PC-3 (cell line): ENCODE data around the gene ERP44. TPM values are rescaled to one million over a fixed set of nuclear protein-coding genes. Genes with fewer than 3 reads are reported as not detected.
"Not testable (repeated sequence)": the region's sequence is repeated elsewhere in the genome, so short reads cannot be mapped to it uniquely, and the experiment has no call there.

ENCODE experiments used
- ATAC-seq: fragments of 200-7000 bp; cut with Tn5 transposase; 2 replicates; pipeline ENCODE4 v1.9.1; 2020; ENCODE audit warnings: mild to moderate bottlenecking, moderate library complexity
- BruUV-seq: library from RNA; stranded (reverse); fragments of 400-500 nt; replicated peaks from 2 replicates; lab custom pipeline; 2021; lab: Mats Ljungman, UMichigan
- CTCF ChIA-PET: fragments of 300-600 bp; sonication (Branson Sonifier 250); formaldehyde crosslinking; loops from one replicate; lab custom pipeline; 2022; ENCODE audit warnings: antibody characterized with exemption; lab: Charles Lee
- POLR2A ChIA-PET: fragments of 300-600 bp; sonication (Branson Sonifier 250); formaldehyde crosslinking; loops from one replicate; lab custom pipeline; 2022; ENCODE audit warnings: antibody characterized with exemption; ENCODE audit not compliant: unreplicated experiment; lab: Charles Lee
- DNase-seq: peaks from one replicate; pipeline ENCODE4 v3.0.0-alpha.2; 2015
- H2AFZ ChIP-seq: fragments of 300-600 bp; sonication (generic); 2 replicates; pipeline ENCODE4 v1.6.0; 2016; ENCODE audit warnings: antibody characterized with exemption, low read length
- H3F3A ChIP-seq: fragments of 300-600 bp; sonication (generic); one replicate; pipeline ENCODE4 v1.6.0; 2017; ENCODE audit warnings: antibody characterized with exemption, low read length, control low read depth, mild to moderate bottlenecking; ENCODE audit not compliant: unreplicated experiment
- H3K27ac ChIP-seq: fragments of 300-600 bp; sonication (generic); 2 replicates; pipeline ENCODE4 v1.5.1; 2016; ENCODE audit warnings: mild to moderate bottlenecking, low read length
- H3K27me3 ChIP-seq: fragments of 300-600 bp; sonication (generic); 2 replicates; pipeline ENCODE4 v1.6.1; 2016; ENCODE audit warnings: low read length, mixed read lengths
- H3K36me3 ChIP-seq: fragments of 300-600 bp; sonication (generic); 2 replicates; pipeline ENCODE4 v1.6.1; 2016; ENCODE audit warnings: low read depth, mixed run types, low read length, mixed read lengths
- H3K4me1 ChIP-seq: fragments of 300-600 bp; sonication (generic); 2 replicates; pipeline ENCODE4 v1.5.1; 2016; ENCODE audit warnings: low read length; ENCODE audit not compliant: insufficient read depth
- H3K4me2 ChIP-seq: fragments of 300-600 bp; sonication (generic); 2 replicates; pipeline ENCODE4 v1.6.0; 2016; ENCODE audit warnings: low read length
- H3K4me3 ChIP-seq: fragments of 300-600 bp; sonication (generic); 2 replicates; pipeline ENCODE4 v1.5.1; 2016; ENCODE audit warnings: mild to moderate bottlenecking, low read length, mixed read lengths
- H3K79me2 ChIP-seq: fragments of 300-600 bp; sonication (generic); 2 replicates; pipeline ENCODE4 v1.6.1; 2017; ENCODE audit warnings: low read length, mixed read lengths
- H3K9ac ChIP-seq: fragments of 300-600 bp; sonication (generic); 2 replicates; pipeline ENCODE4 v1.6.0; 2016; ENCODE audit warnings: mild to moderate bottlenecking, low read length
- H3K9me2 ChIP-seq: fragments of 300-600 bp; sonication (generic); replicated peaks from 2 replicates; pipeline ENCODE4 v1.6.1; 2016; ENCODE audit warnings: mixed run types, low read length, mixed read lengths
- H3K9me3 ChIP-seq: fragments of 300-600 bp; sonication (generic); 2 replicates; pipeline ENCODE4 v1.6.1; 2016; ENCODE audit warnings: low read length, mixed read lengths
- H4K20me1 ChIP-seq: fragments of 300-600 bp; sonication (generic); 2 replicates; pipeline ENCODE4 v1.6.1; 2016; ENCODE audit warnings: low read length, mixed read lengths
- CTCF ChIP-seq: fragments of 300-600 bp; sonication (generic); conservative IDR thresholded peaks from 2 replicates; pipeline ENCODE4 v1.5.1; 2017; ENCODE audit warnings: antibody characterized with exemption, low read depth, mild to moderate bottlenecking, low read length
- EZH2 ChIP-seq: fragments of 300-600 bp; sonication (generic); IDR thresholded peaks from one replicate; pipeline ENCODE4 v1.6.1; 2017; ENCODE audit warnings: antibody characterized with exemption, mild to moderate bottlenecking, low read length; ENCODE audit not compliant: unreplicated experiment
- EZH2phosphoT487 ChIP-seq: fragments of 300-600 bp; sonication (generic); IDR thresholded peaks from 2 replicates; pipeline ENCODE4 v1.6.1; 2018; ENCODE audit warnings: mild to moderate bottlenecking, antibody characterized with exemption, low read length, borderline replicate concordance
- intact Hi-C: fragments of 100-400 bp; cut with micrococcal nuclease; formaldehyde crosslinking; loops from 2 replicates; pipeline ENCODE4 v1.9.0; 2023
- total RNA-seq: library from RNA; depleted of rRNA; stranded (reverse); fragments of >200 nt; gene quantifications from 2 replicates; pipeline ENCODE4 v1.2.3, GENCODE V29; 2014

Gene ERP44
- total RNA-seq, 1 experiment from 2014 or later = 7.7 TPM

- POLR2A ChIA-PET = no interaction called here
- peaks cover 10% of the 10 kb centered on the region for H3K4me1 ChIP-seq
- no TSS peak for BruUV-seq
- peaks cover 23% of the 10 kb centered on the region for H3K79me2 ChIP-seq
- no peak overlapping the region for H3K4me3 ChIP-seq
- CTCF ChIA-PET = no interaction called here
- ATAC-seq = no peak
- no peak for TF ChIP-seq EZH2phosphoT487
- no peak for TF ChIP-seq EZH2
- no peak for TF ChIP-seq CTCF
- intact Hi-C loops = no loop called here
- no peak overlapping the region for H2AFZ ChIP-seq
- H3K9ac ChIP-seq = no peak overlapping the region
- H3F3A ChIP-seq = no peaks in the 10 kb centered on the region
- no peaks in the 10 kb centered on the region for H3K9me3 ChIP-seq
- H4K20me1 ChIP-seq = no peaks in the 10 kb centered on the region; the same call in 1 of the 2 replicates
- H3K27ac ChIP-seq = no peak overlapping the region
- no peak overlapping the region for H3K4me2 ChIP-seq
- no peaks in the 10 kb centered on the region for H3K36me3 ChIP-seq
- no peak for DNase-seq
- H3K27me3 ChIP-seq = no peaks in the 10 kb centered on the region
- H3K9me2 ChIP-seq = no peaks in the 10 kb centered on the region
Observed at GRCh38 chr9:100071271-100071670, 27.5 kb downstream of the ERP44 start.

GRCh38 chr9:100070104-100071041 lies 28.4 kb downstream of the ERP44 start:
- BruUV-seq = no TSS peak
- Histone ChIP-seq H3K4me3 (no peak overlapping the region), H3K9ac (no peak overlapping the region), H3K4me1 (peaks cover 17% of the 10 kb centered on the region), H3K27me3 (no peaks in the 10 kb centered on the region), H3K36me3 (no peaks in the 10 kb centered on the region), H3K4me2 (no peak overlapping the region), H3F3A (no peaks in the 10 kb centered on the region), H3K27ac (no peak overlapping the region), H3K9me3 (no peaks in the 10 kb centered on the region), H3K79me2 (peaks cover 29% of the 10 kb centered on the region), H3K9me2 (no peaks in the 10 kb centered on the region), H4K20me1 (no peaks in the 10 kb centered on the region; the same call in 1 of the 2 replicates), H2AFZ (no peak overlapping the region)
- DNase-seq (peak; percentile 33), ATAC-seq (peak; percentile 42; the same call in 1 of the 2 replicates)
- CTCF ChIA-PET = no interaction called here
- TF ChIP-seq CTCF (no peak), EZH2phosphoT487 (no peak), EZH2 (no peak)
- POLR2A ChIA-PET = no interaction called here
- intact Hi-C loops = no loop called here

- H3K4me2 ChIP-seq, DNase-seq, H3K9me3 ChIP-seq, H4K20me1 ChIP-seq, BruUV-seq, intact Hi-C loops, H3K27ac ChIP-seq, H3K4me3 ChIP-seq, H3K36me3 ChIP-seq, H3K9me2 ChIP-seq, ATAC-seq, CTCF ChIA-PET, H3K27me3 ChIP-seq, H3K9ac ChIP-seq, POLR2A ChIA-PET, H2AFZ ChIP-seq, H3F3A ChIP-seq: not testable (repeated sequence)
- peaks cover 35% of the 10 kb centered on the region for H3K79me2 ChIP-seq
- H3K4me1 ChIP-seq = peaks cover 28% of the 10 kb centered on the region
Observed at GRCh38 chr9:100069068-100069467, 29.7 kb downstream of the ERP44 start.

GRCh38 chr9:100067990-100068389 lies 30.8 kb downstream of the ERP44 start:
- CTCF ChIA-PET, H3K27me3 ChIP-seq, DNase-seq, H3K9ac ChIP-seq, BruUV-seq, H3F3A ChIP-seq, intact Hi-C loops, ATAC-seq, H3K4me3 ChIP-seq, POLR2A ChIA-PET, H3K9me3 ChIP-seq, H3K4me2 ChIP-seq, H2AFZ ChIP-seq, H4K20me1 ChIP-seq, H3K9me2 ChIP-seq, H3K36me3 ChIP-seq, H3K27ac ChIP-seq: not testable (repeated sequence)
- Histone ChIP-seq H3K4me1 (peaks cover 36% of the 10 kb centered on the region), H3K79me2 (peaks cover 46% of the 10 kb centered on the region)
